Stomach (tissue), 9 donors: ENCODE results near the gene FAM110D. TPM values are rescaled to one million over a fixed set of nuclear protein-coding genes. Genes with fewer than 3 reads are reported as not detected.
A peak's percentile ranks its signal among the peaks of the same experiment; 100 is the strongest.

Source experiments
- DNase-seq, 2 donors: peaks; one replicate each; pipeline versions ENCODE4 v3.0.0 to v3.0.0-alpha.2; 2013 to 2019
- H3K27ac ChIP-seq, 5 donors: fragments of 200-600 bp in 4 of 5; sonication (generic) in 4 of 5; one replicate each; pipeline ENCODE4 v1.5.1; 2013 to 2019; ENCODE audit warnings: mild to moderate bottlenecking in 1 of 5, moderate library complexity in 1 of 5
- H3K27me3 ChIP-seq, 3 donors: fragments of 200-600 bp; sonication (generic); one replicate each; pipeline ENCODE4 v1.5.1; 2017 to 2019; ENCODE audit warnings: mixed run types in 1 of 3
- H3K36me3 ChIP-seq, 4 donors: fragments of 200-600 bp; sonication (generic); 1 replicate in 3 of 4; 2 replicates in 1 of 4; pipeline ENCODE4 v1.5.1; 2016 to 2019
- H3K4me1 ChIP-seq, 4 donors: fragments of 200-600 bp; sonication (generic); one replicate each; pipeline ENCODE4 v1.5.1; 2016 to 2019
- H3K4me3 ChIP-seq, 4 donors: fragments of 200-600 bp; sonication (generic) in 3 of 4; one replicate each; pipeline ENCODE4 v1.5.1; 2016 to 2019; ENCODE audit warnings: mild to moderate bottlenecking in 1 of 4
- H3K9me3 ChIP-seq, 4 donors: fragments of 200-600 bp; sonication (generic); one replicate each; pipeline ENCODE4 v1.5.1; 2016 to 2019
- EP300 ChIP-seq: sonication (generic); formaldehyde crosslinking; IDR thresholded peaks from one replicate; pipeline ENCODE4 v1.6.1; 2017; ENCODE audit warnings: antibody characterized with exemption
- POLR2A ChIP-seq, 4 donors: fragments of 450-650 bp; IDR thresholded peaks; one replicate each; pipeline ENCODE4 v1.6.1; 2016; ENCODE audit warnings: antibody characterized with exemption in 4 of 4, control low read depth in 2 of 4, mild to moderate bottlenecking in 1 of 4, moderate library complexity in 1 of 4
- POLR2AphosphoS5 ChIP-seq, 3 donors: sonication (generic); formaldehyde crosslinking; IDR thresholded peaks; one replicate each; pipeline ENCODE4 v1.6.1; 2016; ENCODE audit warnings: antibody characterized with exemption in 3 of 3
- WGBS, 5 donors: extraction: QIAGEN DNeasy Blood & Tissue Kit in 3 of 5; methylation state at CpG; one replicate each; pipeline versions ENCODE4 v1.1.5 to v1.1.7; 2013 to 2018; 5-methylcytosine and 5-hydroxymethylcytosine counted together
- intact Hi-C: fragments of 100-400 bp; cut with DNase I; formaldehyde crosslinking; loops from one replicate; pipeline ENCODE4 v1.15.1; 2023; ENCODE audit warnings: low total_unique reads
- polyA plus RNA-seq, 3 donors: library from polyadenylated mRNA; stranded (reverse); fragments of 200-250 nt; gene quantifications; one replicate each; pipeline ENCODE4 v1.2.3, GENCODE V29; 2013
- total RNA-seq, 5 donors: library from RNA; depleted of rRNA; stranded (reverse); fragments of >200 nt; gene quantifications; one replicate each; pipeline versions ENCODE4 v1.1.0 to v1.2.3, GENCODE V29; 2014 to 2016
- TF ChIP-seq, protein P1 (sequence below), 7 experiments: fragments of 450-650 bp in 4 of 7; fragments of 200-600 bp in 3 of 7; sonication (generic) in 3 of 7; IDR thresholded peaks; one replicate each; pipeline ENCODE4 v1.5.1; 2016 to 2019; ENCODE audit warnings: antibody characterized with exemption in 7 of 7, control low read depth in 2 of 7, mild to moderate bottlenecking in 1 of 7
- donor health status: healthy with polysubstance abuse.
- donor health status: Bipolar disorder and iron deficiency.
- donor health status: healthy.

The FAM110D gene
- total and polyA plus RNA-seq, 8 donors: 1.00 to 15.6 (median 1.4) TPM; not detected in 3

DNA sequence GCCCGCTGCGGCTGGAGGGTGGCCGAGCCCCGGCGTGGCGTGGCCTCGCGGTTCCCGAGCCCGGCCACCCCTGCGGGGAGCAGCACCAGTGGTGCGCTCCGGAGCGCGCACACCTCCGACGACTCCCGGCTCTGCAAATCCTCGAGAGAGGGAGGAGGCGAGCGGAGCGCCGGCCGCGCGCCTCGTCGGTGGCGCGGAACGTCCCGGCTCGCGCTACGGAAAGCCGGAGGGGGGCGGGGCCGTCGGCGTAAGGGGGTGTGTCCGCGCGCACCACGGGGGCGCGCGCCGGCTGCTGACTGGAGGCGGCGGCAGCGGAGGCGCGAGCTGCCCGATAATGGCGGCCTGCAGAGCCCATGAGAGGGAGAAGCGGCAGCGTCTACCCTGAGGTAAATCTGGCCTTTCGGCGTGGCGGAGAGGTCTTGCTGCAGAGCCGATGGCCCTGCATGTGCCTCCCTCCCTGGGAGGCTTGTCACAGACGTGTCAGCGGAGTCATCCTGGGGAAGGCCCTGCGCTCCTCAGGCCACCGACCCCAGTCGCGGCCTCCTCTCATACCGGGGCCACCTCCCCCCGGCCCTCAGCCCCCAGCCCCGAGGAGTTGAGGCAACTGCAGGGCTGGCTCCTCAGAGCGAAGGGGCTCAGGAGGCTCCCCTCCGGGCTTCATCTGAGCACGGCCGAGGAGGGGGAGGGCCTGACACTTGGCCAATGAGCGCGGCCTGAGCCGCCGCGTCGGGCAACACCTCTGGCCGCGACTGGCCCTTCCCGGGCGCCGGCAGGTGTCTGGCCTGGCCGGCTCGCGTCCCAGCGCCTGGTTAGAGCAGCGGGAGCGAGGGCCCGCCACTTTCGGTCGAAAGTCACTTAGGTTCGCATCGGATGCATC, 47.1 kb upstream of the FAM110D start, which contains the start of gene PDIK1L:
TSS of gene PDIK1L (plus strand) at position 295 of the 877 bp plus-strand sequence. CDS start 2,485 bp downstream, outside the sequence.
- WGBS, 5 donors: 0 to 1% (median 0%) methylated on average over 24 to 93 of the region's 96 CpGs
- peaks cover 22 to 56% (median 47%) of the 10 kb centered on the region in 4 donors for H3K4me1 ChIP-seq
- H3K4me3 ChIP-seq: peak within 1 kb of the TSS; percentile 96 to 99 (median 96)
- H3K9me3 ChIP-seq: no peaks in the 10 kb centered on the region
- peak within 1 kb of the TSS; percentile 95 to 99 (median 98) for H3K27ac ChIP-seq
- H3K36me3 ChIP-seq: peaks cover 3 to 23% (median 19%) of the 10 kb centered on the region in 4 donors
- H3K27me3 ChIP-seq: no peaks in the 10 kb centered on the region
- TF ChIP-seq, protein P1, sequence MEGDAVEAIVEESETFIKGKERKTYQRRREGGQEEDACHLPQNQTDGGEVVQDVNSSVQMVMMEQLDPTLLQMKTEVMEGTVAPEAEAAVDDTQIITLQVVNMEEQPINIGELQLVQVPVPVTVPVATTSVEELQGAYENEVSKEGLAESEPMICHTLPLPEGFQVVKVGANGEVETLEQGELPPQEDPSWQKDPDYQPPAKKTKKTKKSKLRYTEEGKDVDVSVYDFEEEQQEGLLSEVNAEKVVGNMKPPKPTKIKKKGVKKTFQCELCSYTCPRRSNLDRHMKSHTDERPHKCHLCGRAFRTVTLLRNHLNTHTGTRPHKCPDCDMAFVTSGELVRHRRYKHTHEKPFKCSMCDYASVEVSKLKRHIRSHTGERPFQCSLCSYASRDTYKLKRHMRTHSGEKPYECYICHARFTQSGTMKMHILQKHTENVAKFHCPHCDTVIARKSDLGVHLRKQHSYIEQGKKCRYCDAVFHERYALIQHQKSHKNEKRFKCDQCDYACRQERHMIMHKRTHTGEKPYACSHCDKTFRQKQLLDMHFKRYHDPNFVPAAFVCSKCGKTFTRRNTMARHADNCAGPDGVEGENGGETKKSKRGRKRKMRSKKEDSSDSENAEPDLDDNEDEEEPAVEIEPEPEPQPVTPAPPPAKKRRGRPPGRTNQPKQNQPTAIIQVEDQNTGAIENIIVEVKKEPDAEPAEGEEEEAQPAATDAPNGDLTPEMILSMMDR (IDR thresholded peaks at IDR 0.05): no peak
- TF ChIP-seq POLR2AphosphoS5 (IDR thresholded peaks at IDR 0.05) (peak; percentile 74 to 93 (median 82)), EP300 (no peak), POLR2A (IDR thresholded peaks at IDR 0.05) (peak in 1 of 4 donors; percentile 36)
- intact Hi-C loops: no loop called here
- DNase-seq: peak; percentile 95 to 99

- H3K4me3 ChIP-seq: peak overlapping the region; percentile 96 to 99 (median 96)
- 0 to 2% (median 1%) methylated on average over 9 of the region's 9 CpGs for WGBS, 5 donors
- peaks cover 22 to 56% (median 47%) of the 10 kb centered on the region in 4 donors for H3K4me1 ChIP-seq
- no peaks in the 10 kb centered on the region for H3K27me3 ChIP-seq
- H3K9me3 ChIP-seq: no peaks in the 10 kb centered on the region
- intact Hi-C loops: no loop called here
- peaks cover 3 to 28% (median 24%) of the 10 kb centered on the region in 4 donors for H3K36me3 ChIP-seq
- H3K27ac ChIP-seq: peak overlapping the region; percentile 95 to 99 (median 98)
- TF ChIP-seq EP300 (no peak), POLR2A (IDR thresholded peaks at IDR 0.05) (no peak), POLR2AphosphoS5 (IDR thresholded peaks at IDR 0.05) (no peak)
- TF ChIP-seq, protein P1 (IDR thresholded peaks at IDR 0.05): no peak
- no peak for DNase-seq
Measured at GRCh38 chr1:26112407-26112775, 46.5 kb upstream of the FAM110D start.

- 31 to 73% (median 53%) methylated on average over 12 of the region's 12 CpGs for WGBS, 5 donors
- no peak overlapping the region for H3K4me3 ChIP-seq
- peaks cover 22 to 68% (median 55%) of the 10 kb centered on the region in 4 donors for H3K4me1 ChIP-seq
- H3K9me3 ChIP-seq: no peaks in the 10 kb centered on the region
- H3K36me3 ChIP-seq: peaks cover 3 to 47% (median 41%) of the 10 kb centered on the region in 4 donors
- intact Hi-C loops: no loop called here
- no peaks in the 10 kb centered on the region for H3K27me3 ChIP-seq
- peak in 2 of 3 donors; percentile 67 to 69 for TF ChIP-seq POLR2AphosphoS5 (IDR thresholded peaks at IDR 0.05)
- no peak for TF ChIP-seq EP300
- DNase-seq: peak in 1 of 2 donors; percentile 70
- peak overlapping the region; percentile 80 to 98 (median 97) for H3K27ac ChIP-seq
Measured at GRCh38 chr1:26114165-26114927, 44.5 kb upstream of the FAM110D start.

- no peak for DNase-seq
- Histone ChIP-seq H3K27me3 (no peaks in the 10 kb centered on the region), H3K36me3 (peaks cover 3 to 69% (median 46%) of the 10 kb centered on the region in 4 donors), H3K9me3 (no peaks in the 10 kb centered on the region), H3K4me1 (peaks cover 11 to 85% (median 47%) of the 10 kb centered on the region in 4 donors), H3K4me3 (no peak overlapping the region), H3K27ac (peak overlapping the region in 2 of 5 donors; percentile 1 to 40)
- 68 to 80% (median 75%) methylated on average over 9 of the region's 9 CpGs for WGBS, 5 donors
- intact Hi-C loops: no loop called here
- TF ChIP-seq EP300: no peak
- no peak for TF ChIP-seq POLR2AphosphoS5 (IDR thresholded peaks at IDR 0.05)
- TF ChIP-seq, protein P1 (IDR thresholded peaks at IDR 0.05): no peak
- no peak for TF ChIP-seq POLR2A (IDR thresholded peaks at IDR 0.05)
Measured at GRCh38 chr1:26119892-26120608, 38.8 kb upstream of the FAM110D start.
